Measurements from ENCODE around the gene NTNG1. TPM values are rescaled to one million over a fixed set of nuclear protein-coding genes. Genes with fewer than 3 reads are reported as not detected.

NTNG1 gene
- total RNA-seq, 2 donors from 2014 or later: 2.5 to 2.6 TPM

GRCh38 chr1:107525145-107525544 lies 384.3 kb downstream of the NTNG1 start:
- Histone ChIP-seq H3K9ac (ENCODE audit: extremely low read depth, low read length, poor library complexity, severe bottlenecking) (no peak overlapping the region), H3K27me3 (ENCODE audit: control insufficient read depth, insufficient read depth, low read length, poor library complexity, severe bottlenecking) (no peaks in the 10 kb centered on the region), H3K27ac (ENCODE audit: low read depth, low read length) (no peak overlapping the region), H3K4me1 (ENCODE audit: control insufficient read depth, insufficient read depth, low read length) (peaks cover 9% of the 10 kb centered on the region), H3K4me3 (ENCODE audit: low read length) (no peak overlapping the region), H3K36me3 (ENCODE audit: control insufficient read depth, insufficient read depth, low read length) (no peaks in the 10 kb centered on the region), H3K9me3 (ENCODE audit: control insufficient read depth, low read length) (no peaks in the 10 kb centered on the region)
- Mint-ChIP-seq H3K4me1 (peaks cover 65% of the 10 kb centered on the region), H3K27ac (no peak overlapping the region), H3K4me3 (no peak overlapping the region), H3K27me3 (ENCODE audit: insufficient read depth) (no peaks in the 10 kb centered on the region), H3K9me3 (no peaks in the 10 kb centered on the region), H3K36me3 (ENCODE audit: low read depth) (no peaks in the 10 kb centered on the region)
- no peak for DNase-seq
- 87 to 100% methylated on average over 1 of the region's 1 CpG for whole genome bisulfite sequencing, 2 experiments (ENCODE audit: insufficient coverage in 1 of 2, insufficient read length in 1 of 2)
- no peak for TF ChIP-seq CTCF (conservative IDR thresholded peaks at IDR 0.05)

- DNase-seq: no peak
- H3K4me1 Mint-ChIP-seq: peaks cover 65% of the 10 kb centered on the region
- no peak overlapping the region for H3K4me3 ChIP-seq (ENCODE audit: low read length)
- H3K27me3 ChIP-seq (ENCODE audit: control insufficient read depth, insufficient read depth, low read length, poor library complexity, severe bottlenecking): no peaks in the 10 kb centered on the region
- peaks cover 9% of the 10 kb centered on the region for H3K4me1 ChIP-seq (ENCODE audit: control insufficient read depth, insufficient read depth, low read length)
- H3K9me3 ChIP-seq (ENCODE audit: control insufficient read depth, low read length): no peaks in the 10 kb centered on the region
- H3K27ac ChIP-seq (ENCODE audit: low read depth, low read length): no peak overlapping the region
- H3K9ac ChIP-seq (ENCODE audit: extremely low read depth, low read length, poor library complexity, severe bottlenecking): no peak overlapping the region
- no peak overlapping the region for H3K27ac Mint-ChIP-seq
- H3K9me3 Mint-ChIP-seq: no peaks in the 10 kb centered on the region
- H3K27me3 Mint-ChIP-seq (ENCODE audit: insufficient read depth): no peaks in the 10 kb centered on the region
- no peaks in the 10 kb centered on the region for H3K36me3 Mint-ChIP-seq (ENCODE audit: low read depth)
- 94% methylated on average over 2 of the region's 2 CpGs; no CpG with 5 or more reads in 1 of the 2 experiments for WGBS, 2 experiments (ENCODE audit: insufficient coverage in 1 of 2, insufficient read length in 1 of 2)
- no peaks in the 10 kb centered on the region for H3K36me3 ChIP-seq (ENCODE audit: control insufficient read depth, insufficient read depth, low read length)
- no peak overlapping the region for H3K4me3 Mint-ChIP-seq
- TF ChIP-seq CTCF (conservative IDR thresholded peaks at IDR 0.05): no peak
These were observed 385.1 kb downstream of the NTNG1 start for GRCh38 chr1:107525961-107526360.

GRCh38 chr1:107526524-107527198 lies 385.8 kb downstream of the NTNG1 start:
- H3K9me3 Mint-ChIP-seq: no peaks in the 10 kb centered on the region
- no peaks in the 10 kb centered on the region for H3K36me3 ChIP-seq (ENCODE audit: control insufficient read depth, insufficient read depth, low read length)
- TF ChIP-seq CTCF (conservative IDR thresholded peaks at IDR 0.05): no peak
- H3K9ac ChIP-seq (ENCODE audit: extremely low read depth, low read length, poor library complexity, severe bottlenecking): no peak overlapping the region
- H3K9me3 ChIP-seq (ENCODE audit: control insufficient read depth, low read length): no peaks in the 10 kb centered on the region
- H3K27ac Mint-ChIP-seq: no peak overlapping the region
- WGBS, 2 experiments (ENCODE audit: insufficient coverage in 1 of 2, insufficient read length in 1 of 2): 72% methylated on average over 2 of the region's 2 CpGs; no CpG with 5 or more reads in 1 of the 2 experiments
- H3K27ac ChIP-seq (ENCODE audit: low read depth, low read length): no peak overlapping the region
- no peaks in the 10 kb centered on the region for H3K27me3 ChIP-seq (ENCODE audit: control insufficient read depth, insufficient read depth, low read length, poor library complexity, severe bottlenecking)
- H3K4me3 Mint-ChIP-seq: no peak overlapping the region
- H3K4me3 ChIP-seq (ENCODE audit: low read length): no peak overlapping the region
- H3K4me1 ChIP-seq (ENCODE audit: control insufficient read depth, insufficient read depth, low read length): peaks cover 9% of the 10 kb centered on the region
- peaks cover 71% of the 10 kb centered on the region for H3K4me1 Mint-ChIP-seq
- H3K27me3 Mint-ChIP-seq (ENCODE audit: insufficient read depth): no peaks in the 10 kb centered on the region
- no peak for DNase-seq
- H3K36me3 Mint-ChIP-seq (ENCODE audit: low read depth): no peaks in the 10 kb centered on the region
